HepG2 (cell line): ENCODE results near the gene NLRP12. TPM values are rescaled to one million over a fixed set of nuclear protein-coding genes. Genes with fewer than 3 reads are reported as not detected.

Experiments
- CENPBD1 ChIP-seq: sonication (generic); formaldehyde crosslinking; IDR thresholded peaks from 2 replicates; pipeline ENCODE4 v1.8.0; 2022; ENCODE audit warnings: missing genetic modification reagents, low read depth, mild to moderate bottlenecking, borderline replicate concordance
- HNRNPUL1 ChIP-seq: fragments of 200-400 bp; formaldehyde crosslinking; IDR thresholded peaks from 2 replicates; pipeline ENCODE4 v1.6.1; 2017; ENCODE audit warnings: low read depth, mild to moderate bottlenecking, low read length, moderate library complexity
- HOXA5 ChIP-seq: sonication (generic); formaldehyde crosslinking; IDR thresholded peaks from 2 replicates; pipeline ENCODE4 v1.4.0; 2020; ENCODE audit warnings: missing genetic modification reagents
- KLF13 ChIP-seq: sonication (generic); formaldehyde crosslinking; IDR thresholded peaks from 2 replicates; pipeline ENCODE4 v1.4.0; 2020; ENCODE audit warnings: mild to moderate bottlenecking, missing genetic modification reagents
- MATR3 ChIP-seq: sonication (generic); formaldehyde crosslinking; IDR thresholded peaks from 2 replicates; pipeline ENCODE4 v1.4.0; 2020; ENCODE audit warnings: missing genetic modification reagents
- MAZ ChIP-seq, 2 experiments: sonication (generic) in 1 of 2; formaldehyde crosslinking in 1 of 2; IDR thresholded peaks; 2 replicates each; pipeline versions ENCODE4 v1.5.0 to v1.6.1; 2012 to 2020; ENCODE audit warnings: low read depth in 2 of 2, mild to moderate bottlenecking in 2 of 2, borderline replicate concordance in 1 of 2, improper control_type of control experiment in 1 of 2, low read length in 1 of 2, missing genetic modification reagents in 1 of 2, moderate library complexity in 1 of 2
- NKX3-1 ChIP-seq: sonication (generic); formaldehyde crosslinking; IDR thresholded peaks from 2 replicates; pipeline ENCODE4 v1.5.0; 2020; ENCODE audit warnings: missing genetic modification reagents
- NR2C2 ChIP-seq: sonication (generic); formaldehyde crosslinking; IDR thresholded peaks from 2 replicates; pipeline ENCODE4 v1.4.0; 2020; ENCODE audit warnings: missing genetic modification reagents, mild to moderate bottlenecking, moderate library complexity, borderline replicate concordance
- SOX6 ChIP-seq, 2 experiments: fragments of 450-650 bp in 1 of 2; sonication (generic) in 1 of 2; formaldehyde crosslinking in 1 of 2; IDR thresholded peaks; 2 replicates each; pipeline versions ENCODE4 v1.4.0 to v1.6.1; 2017 to 2020; ENCODE audit warnings: antibody characterized with exemption in 1 of 2, mild to moderate bottlenecking in 1 of 2, missing genetic modification reagents in 1 of 2
- SRF ChIP-seq: IDR thresholded peaks from 2 replicates; pipeline ENCODE4 v1.6.1; 2011; ENCODE audit warnings: mild to moderate bottlenecking, low read depth, low read length, moderate library complexity
- SRY ChIP-seq: sonication (generic); formaldehyde crosslinking; IDR thresholded peaks from 2 replicates; pipeline ENCODE4 v1.8.0; 2022; ENCODE audit warnings: mild to moderate bottlenecking, missing genetic modification reagents
- TBX2 ChIP-seq: sonication (generic); formaldehyde crosslinking; IDR thresholded peaks from 2 replicates; pipeline ENCODE4 v1.5.0; 2020; ENCODE audit warnings: missing genetic modification reagents, mild to moderate bottlenecking, borderline replicate concordance
- WIZ ChIP-seq: sonication (generic); formaldehyde crosslinking; IDR thresholded peaks from 2 replicates; pipeline ENCODE4 v1.5.1; 2020; ENCODE audit warnings: mild to moderate bottlenecking, missing genetic modification reagents
- XBP1 ChIP-seq: sonication (generic); formaldehyde crosslinking; IDR thresholded peaks from 2 replicates; pipeline ENCODE4 v1.5.0; 2020; ENCODE audit warnings: missing genetic modification reagents
- YEATS2 ChIP-seq: sonication (generic); formaldehyde crosslinking; IDR thresholded peaks from 2 replicates; pipeline ENCODE4 v1.4.0; 2020; ENCODE audit warnings: missing genetic modification reagents, borderline replicate concordance
- ZMAT3 ChIP-seq: sonication (generic); formaldehyde crosslinking; conservative IDR thresholded peaks from 2 replicates; pipeline ENCODE4 v1.7.0; 2021; ENCODE audit warnings: missing genetic modification reagents
- ZNF326 ChIP-seq: sonication (generic); formaldehyde crosslinking; IDR thresholded peaks from 2 replicates; pipeline ENCODE4 v1.4.0; 2020; ENCODE audit warnings: missing genetic modification reagents, borderline replicate concordance
- ZNF367 ChIP-seq: sonication (generic); formaldehyde crosslinking; IDR thresholded peaks from 2 replicates; pipeline ENCODE4 v1.4.0; 2020; ENCODE audit warnings: missing genetic modification reagents, borderline replicate concordance
- polyA plus RNA-seq, 8 experiments: library from polyadenylated mRNA; depleted of rRNA in 3 of 8; stranded (reverse) in 7 of 8; unstranded in 1 of 8; fragments of >200 nt; fragmentation: Illumina TruSeq in 4 of 8; extraction: Trizol in 4 of 8; gene quantifications; 2 replicates each; pipeline versions ENCODE4 v1.2.1 to v1.2.3, GENCODE V29; 2011 to 2016; ENCODE audit warnings: low read depth in 4 of 8, missing spikeins in 1 of 8, mixed read lengths in 1 of 8; ENCODE audit not compliant: insufficient read depth in 1 of 8
- total RNA-seq, 5 experiments: library from RNA; depleted of rRNA; stranded (reverse); fragments of >200 nt; fragmentation: Illumina TruSeq; extraction: Trizol; gene quantifications; 2 replicates each; pipeline ENCODE4 v1.2.3, GENCODE V29; 2016; ENCODE audit warnings: low read depth in 1 of 5
- TF ChIP-seq, protein P1 (sequence below): sonication (generic); IDR thresholded peaks from 2 replicates; pipeline ENCODE4 v1.6.1; 2016; ENCODE audit warnings: low read depth, borderline replicate concordance
- TF ChIP-seq, protein P2 (sequence below): sonication (generic); formaldehyde crosslinking; conservative IDR thresholded peaks from 2 replicates; pipeline ENCODE4 v1.4.0; 2020; ENCODE audit warnings: mild to moderate bottlenecking, missing genetic modification reagents, moderate library complexity
- TF ChIP-seq, protein P3 (sequence below): sonication (generic); formaldehyde crosslinking; IDR thresholded peaks from 2 replicates; pipeline ENCODE4 v1.5.1; 2020; ENCODE audit warnings: missing genetic modification reagents, mild to moderate bottlenecking, borderline replicate concordance

NLRP12 gene
- total and polyA plus RNA-seq, 2 of the 13 experiments (the other 11 are each of a cell fraction or from before 2014, with no cell fraction given), result 0.15 to 0.20 TPM

GRCh38 chr19:53868892-53869804 is 45.0 kb upstream of the NLRP12 start (continued):
- TF ChIP-seq NKX3-1 (CRISPR knock-in tag) (peak; percentile 42; the same call in 1 of the 2 replicates), MAZ (IDR thresholded peaks at IDR 0.05; ENCODE audit: borderline replicate concordance, low read depth, low read length) (no peak; the same call in none of the 2 replicates), MAZ (CRISPR knock-in tag; IDR thresholded peaks at IDR 0.05; ENCODE audit: low read depth) (no peak; the same call in 1 of the 2 replicates), SOX6 (IDR thresholded peaks at IDR 0.05) (no peak), SOX6 (CRISPR knock-in tag; IDR thresholded peaks at IDR 0.05) (peak; percentile 49), ZMAT3 (CRISPR knock-in tag) (peak; percentile 26; the same call in 1 of the 2 replicates), WIZ (CRISPR knock-in tag) (0 out of 2 replicates have a peak, but pooled peaks have one; percentile 63), HNRNPUL1 (0 out of 2 replicates have a peak, but pooled peaks have one; percentile 55), CENPBD1 (no peak), KLF13 (no peak), ZNF326 (CRISPR knock-in tag) (no peak), SRF (peak; percentile 94), TBX2 (CRISPR knock-in tag) (peak; percentile 29; the same call in 1 of the 2 replicates), XBP1 (0 out of 2 replicates have a peak, but pooled peaks have one; percentile 19), NR2C2 (CRISPR knock-in tag) (peak; percentile 89), MATR3 (CRISPR knock-in tag) (no peak), YEATS2 (CRISPR knock-in tag) (0 out of 2 replicates have a peak, but pooled peaks have one; percentile 38), HOXA5 (CRISPR knock-in tag) (0 out of 2 replicates have a peak, but pooled peaks have one; percentile 59), SRY (CRISPR knock-in tag) (peak; percentile 53; the same call in 1 of the 2 replicates), ZNF367 (no peak)
- TF ChIP-seq, protein P1, sequence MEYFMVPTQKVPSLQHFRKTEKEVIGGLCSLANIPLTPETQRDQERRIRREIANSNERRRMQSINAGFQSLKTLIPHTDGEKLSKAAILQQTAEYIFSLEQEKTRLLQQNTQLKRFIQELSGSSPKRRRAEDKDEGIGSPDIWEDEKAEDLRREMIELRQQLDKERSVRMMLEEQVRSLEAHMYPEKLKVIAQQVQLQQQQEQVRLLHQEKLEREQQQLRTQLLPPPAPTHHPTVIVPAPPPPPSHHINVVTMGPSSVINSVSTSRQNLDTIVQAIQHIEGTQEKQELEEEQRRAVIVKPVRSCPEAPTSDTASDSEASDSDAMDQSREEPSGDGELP, result peak; percentile 39; the same call in 1 of the 2 replicates
- TF ChIP-seq, protein P2, sequence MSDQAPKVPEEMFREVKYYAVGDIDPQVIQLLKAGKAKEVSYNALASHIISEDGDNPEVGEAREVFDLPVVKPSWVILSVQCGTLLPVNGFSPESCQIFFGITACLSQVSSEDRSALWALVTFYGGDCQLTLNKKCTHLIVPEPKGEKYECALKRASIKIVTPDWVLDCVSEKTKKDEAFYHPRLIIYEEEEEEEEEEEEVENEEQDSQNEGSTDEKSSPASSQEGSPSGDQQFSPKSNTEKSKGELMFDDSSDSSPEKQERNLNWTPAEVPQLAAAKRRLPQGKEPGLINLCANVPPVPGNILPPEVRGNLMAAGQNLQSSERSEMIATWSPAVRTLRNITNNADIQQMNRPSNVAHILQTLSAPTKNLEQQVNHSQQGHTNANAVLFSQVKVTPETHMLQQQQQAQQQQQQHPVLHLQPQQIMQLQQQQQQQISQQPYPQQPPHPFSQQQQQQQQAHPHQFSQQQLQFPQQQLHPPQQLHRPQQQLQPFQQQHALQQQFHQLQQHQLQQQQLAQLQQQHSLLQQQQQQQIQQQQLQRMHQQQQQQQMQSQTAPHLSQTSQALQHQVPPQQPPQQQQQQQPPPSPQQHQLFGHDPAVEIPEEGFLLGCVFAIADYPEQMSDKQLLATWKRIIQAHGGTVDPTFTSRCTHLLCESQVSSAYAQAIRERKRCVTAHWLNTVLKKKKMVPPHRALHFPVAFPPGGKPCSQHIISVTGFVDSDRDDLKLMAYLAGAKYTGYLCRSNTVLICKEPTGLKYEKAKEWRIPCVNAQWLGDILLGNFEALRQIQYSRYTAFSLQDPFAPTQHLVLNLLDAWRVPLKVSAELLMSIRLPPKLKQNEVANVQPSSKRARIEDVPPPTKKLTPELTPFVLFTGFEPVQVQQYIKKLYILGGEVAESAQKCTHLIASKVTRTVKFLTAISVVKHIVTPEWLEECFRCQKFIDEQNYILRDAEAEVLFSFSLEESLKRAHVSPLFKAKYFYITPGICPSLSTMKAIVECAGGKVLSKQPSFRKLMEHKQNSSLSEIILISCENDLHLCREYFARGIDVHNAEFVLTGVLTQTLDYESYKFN, result peak; percentile 54
- TF ChIP-seq, protein P3, sequence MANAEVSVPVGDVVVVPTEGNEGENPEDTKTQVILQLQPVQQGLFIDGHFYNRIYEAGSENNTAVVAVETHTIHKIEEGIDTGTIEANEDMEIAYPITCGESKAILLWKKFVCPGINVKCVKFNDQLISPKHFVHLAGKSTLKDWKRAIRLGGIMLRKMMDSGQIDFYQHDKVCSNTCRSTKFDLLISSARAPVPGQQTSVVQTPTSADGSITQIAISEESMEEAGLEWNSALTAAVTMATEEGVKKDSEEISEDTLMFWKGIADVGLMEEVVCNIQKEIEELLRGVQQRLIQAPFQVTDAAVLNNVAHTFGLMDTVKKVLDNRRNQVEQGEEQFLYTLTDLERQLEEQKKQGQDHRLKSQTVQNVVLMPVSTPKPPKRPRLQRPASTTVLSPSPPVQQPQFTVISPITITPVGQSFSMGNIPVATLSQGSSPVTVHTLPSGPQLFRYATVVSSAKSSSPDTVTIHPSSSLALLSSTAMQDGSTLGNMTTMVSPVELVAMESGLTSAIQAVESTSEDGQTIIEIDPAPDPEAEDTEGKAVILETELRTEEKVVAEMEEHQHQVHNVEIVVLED, result peak; percentile 69
